HL-60 (cell line): ENCODE measurements around the gene TYMP.
A peak's percentile ranks its signal among the peaks of the same experiment; 100 is the strongest.

Source experiments
- DNase-seq, 2 experiments: peaks; one replicate each; pipeline ENCODE4 v3.0.0-alpha.2; 2010 to 2020; ENCODE audit warnings: low read depth in 1 of 2, low spot score in 1 of 2
- H3K27ac ChIP-seq: fragments of 250-450 bp; sonication (Bioruptor Pico); replicated peaks from 2 replicates; pipeline ENCODE4 v1.5.1; 2020; ENCODE audit warnings: mild to moderate bottlenecking, moderate library complexity
- H3K27me3 ChIP-seq: fragments of 250-450 bp; sonication (Bioruptor Pico); 2 replicates; pipeline ENCODE4 v1.5.1; 2021; ENCODE audit warnings: mild to moderate bottlenecking, moderate library complexity; ENCODE audit not compliant: insufficient read depth, poor library complexity, severe bottlenecking
- H3K4me3 ChIP-seq: replicated peaks from 2 replicates; pipeline ENCODE4 v1.5.1; 2011; ENCODE audit warnings: mild to moderate bottlenecking, control low read depth, low read length; ENCODE audit not compliant: insufficient read depth
- GABPA ChIP-seq: IDR thresholded peaks from 2 replicates; pipeline ENCODE4 v1.6.1; 2012; ENCODE audit warnings: low read depth
- POLR2AphosphoS5 ChIP-seq: IDR thresholded peaks from 2 replicates; pipeline ENCODE4 v1.6.1; 2012; ENCODE audit warnings: low read depth
- SPI1 ChIP-seq: IDR thresholded peaks from 2 replicates; pipeline ENCODE4 v1.6.1; 2012; ENCODE audit warnings: low read depth, mild to moderate bottlenecking, borderline replicate concordance
- TF ChIP-seq, protein P1 (sequence below): IDR thresholded peaks from one replicate; pipeline ENCODE4 v1.5.1; 2011; ENCODE audit warnings: low read length, control low read depth, inconsistent platforms; ENCODE audit not compliant: insufficient read depth
- TF ChIP-seq, protein P2 (sequence below): IDR thresholded peaks from 2 replicates; pipeline ENCODE4 v1.6.1; 2012; ENCODE audit warnings: low read depth; ENCODE audit not compliant: insufficient replicate concordance

Gene TYMP

DNA sequence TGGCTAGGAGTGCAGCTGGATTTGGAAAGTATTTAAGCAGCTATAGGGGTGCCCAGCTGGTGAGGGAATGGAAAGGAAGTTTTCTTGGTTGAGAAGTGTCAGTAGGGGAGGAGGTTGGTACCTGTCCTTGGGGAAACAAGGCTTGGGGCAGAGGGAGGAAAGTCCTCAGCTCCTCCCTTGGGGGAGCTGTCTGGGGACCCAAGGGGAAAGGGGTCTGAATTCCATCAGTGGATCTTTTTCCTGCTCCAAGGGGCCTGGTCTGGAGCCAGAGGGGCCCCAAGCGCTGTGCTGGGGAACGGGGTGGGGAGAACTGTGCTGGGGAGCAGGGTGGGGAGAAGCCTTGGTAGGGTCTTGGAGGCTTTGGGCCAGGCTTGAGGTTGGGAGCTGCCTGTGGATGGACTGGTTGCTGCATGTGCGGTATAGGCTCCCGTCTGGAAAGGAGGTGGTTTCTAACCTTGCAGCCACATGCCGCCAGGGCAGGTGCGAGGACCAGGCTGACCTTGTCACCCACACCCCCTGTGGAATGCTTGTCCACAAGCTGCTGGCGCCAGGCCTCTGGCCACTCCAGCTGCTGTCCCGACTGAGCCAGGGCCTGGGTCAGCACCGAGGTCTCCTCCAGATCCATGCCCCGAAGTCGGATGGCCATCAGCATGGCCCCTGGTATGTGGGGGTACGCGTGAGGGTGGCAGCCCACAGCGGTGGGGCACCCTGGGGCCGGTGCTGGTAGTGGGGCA lies 963 bp downstream of the TYMP start:
- Histone ChIP-seq H3K27me3 (no peaks in the 10 kb centered on the region), H3K4me3 (peak overlapping the region; percentile 58), H3K27ac (no peak overlapping the region)
- no peak for TF ChIP-seq GABPA
- DNase-seq: no peak

DNA sequence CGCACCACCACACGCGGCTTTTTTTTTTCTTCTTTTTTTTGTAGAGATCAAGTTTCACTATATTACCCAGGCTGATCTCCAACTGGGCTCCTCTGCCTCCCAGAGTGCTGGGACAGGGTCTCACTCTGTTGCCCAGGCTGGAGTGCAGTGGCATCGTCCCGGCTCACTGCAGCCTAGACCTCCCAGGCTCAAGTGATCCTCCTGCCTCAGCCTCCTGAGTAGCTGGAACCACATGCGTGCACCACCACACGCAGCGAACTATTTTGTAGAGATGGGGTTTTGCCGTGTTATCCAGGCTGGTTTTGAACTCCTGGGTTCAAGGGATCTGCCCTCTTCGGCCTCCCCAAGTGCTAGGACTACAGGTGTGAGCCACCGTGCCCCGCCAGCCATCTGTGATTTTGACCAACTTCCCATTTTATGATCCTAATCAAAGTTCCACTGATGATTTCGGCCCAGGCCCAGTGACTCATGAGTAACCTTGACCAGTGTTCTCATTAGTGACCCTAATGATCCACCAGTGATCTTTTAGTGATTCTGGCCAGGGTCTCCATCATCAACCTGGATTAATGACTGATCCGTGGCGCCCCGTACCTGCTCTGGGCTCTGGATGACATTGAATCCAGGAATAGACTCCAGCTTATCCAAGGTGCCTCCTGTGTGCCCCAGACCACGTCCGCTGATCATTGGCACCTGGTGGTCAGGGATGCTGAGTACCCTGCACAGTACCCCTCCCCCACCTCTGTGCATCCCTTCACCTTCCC lies 1.7 kb downstream of the TYMP start:
- Histone ChIP-seq H3K27me3 (no peaks in the 10 kb centered on the region), H3K4me3 (no peak overlapping the region), H3K27ac (no peak overlapping the region)
- no peak for DNase-seq
- TF ChIP-seq, protein P1, sequence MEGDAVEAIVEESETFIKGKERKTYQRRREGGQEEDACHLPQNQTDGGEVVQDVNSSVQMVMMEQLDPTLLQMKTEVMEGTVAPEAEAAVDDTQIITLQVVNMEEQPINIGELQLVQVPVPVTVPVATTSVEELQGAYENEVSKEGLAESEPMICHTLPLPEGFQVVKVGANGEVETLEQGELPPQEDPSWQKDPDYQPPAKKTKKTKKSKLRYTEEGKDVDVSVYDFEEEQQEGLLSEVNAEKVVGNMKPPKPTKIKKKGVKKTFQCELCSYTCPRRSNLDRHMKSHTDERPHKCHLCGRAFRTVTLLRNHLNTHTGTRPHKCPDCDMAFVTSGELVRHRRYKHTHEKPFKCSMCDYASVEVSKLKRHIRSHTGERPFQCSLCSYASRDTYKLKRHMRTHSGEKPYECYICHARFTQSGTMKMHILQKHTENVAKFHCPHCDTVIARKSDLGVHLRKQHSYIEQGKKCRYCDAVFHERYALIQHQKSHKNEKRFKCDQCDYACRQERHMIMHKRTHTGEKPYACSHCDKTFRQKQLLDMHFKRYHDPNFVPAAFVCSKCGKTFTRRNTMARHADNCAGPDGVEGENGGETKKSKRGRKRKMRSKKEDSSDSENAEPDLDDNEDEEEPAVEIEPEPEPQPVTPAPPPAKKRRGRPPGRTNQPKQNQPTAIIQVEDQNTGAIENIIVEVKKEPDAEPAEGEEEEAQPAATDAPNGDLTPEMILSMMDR: no peak
- TF ChIP-seq POLR2AphosphoS5 (no peak; the same call in 1 of the 2 replicates), SPI1 (no peak), GABPA (no peak)
- TF ChIP-seq, protein P2, sequence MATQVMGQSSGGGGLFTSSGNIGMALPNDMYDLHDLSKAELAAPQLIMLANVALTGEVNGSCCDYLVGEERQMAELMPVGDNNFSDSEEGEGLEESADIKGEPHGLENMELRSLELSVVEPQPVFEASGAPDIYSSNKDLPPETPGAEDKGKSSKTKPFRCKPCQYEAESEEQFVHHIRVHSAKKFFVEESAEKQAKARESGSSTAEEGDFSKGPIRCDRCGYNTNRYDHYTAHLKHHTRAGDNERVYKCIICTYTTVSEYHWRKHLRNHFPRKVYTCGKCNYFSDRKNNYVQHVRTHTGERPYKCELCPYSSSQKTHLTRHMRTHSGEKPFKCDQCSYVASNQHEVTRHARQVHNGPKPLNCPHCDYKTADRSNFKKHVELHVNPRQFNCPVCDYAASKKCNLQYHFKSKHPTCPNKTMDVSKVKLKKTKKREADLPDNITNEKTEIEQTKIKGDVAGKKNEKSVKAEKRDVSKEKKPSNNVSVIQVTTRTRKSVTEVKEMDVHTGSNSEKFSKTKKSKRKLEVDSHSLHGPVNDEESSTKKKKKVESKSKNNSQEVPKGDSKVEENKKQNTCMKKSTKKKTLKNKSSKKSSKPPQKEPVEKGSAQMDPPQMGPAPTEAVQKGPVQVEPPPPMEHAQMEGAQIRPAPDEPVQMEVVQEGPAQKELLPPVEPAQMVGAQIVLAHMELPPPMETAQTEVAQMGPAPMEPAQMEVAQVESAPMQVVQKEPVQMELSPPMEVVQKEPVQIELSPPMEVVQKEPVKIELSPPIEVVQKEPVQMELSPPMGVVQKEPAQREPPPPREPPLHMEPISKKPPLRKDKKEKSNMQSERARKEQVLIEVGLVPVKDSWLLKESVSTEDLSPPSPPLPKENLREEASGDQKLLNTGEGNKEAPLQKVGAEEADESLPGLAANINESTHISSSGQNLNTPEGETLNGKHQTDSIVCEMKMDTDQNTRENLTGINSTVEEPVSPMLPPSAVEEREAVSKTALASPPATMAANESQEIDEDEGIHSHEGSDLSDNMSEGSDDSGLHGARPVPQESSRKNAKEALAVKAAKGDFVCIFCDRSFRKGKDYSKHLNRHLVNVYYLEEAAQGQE: no peak

DNA sequence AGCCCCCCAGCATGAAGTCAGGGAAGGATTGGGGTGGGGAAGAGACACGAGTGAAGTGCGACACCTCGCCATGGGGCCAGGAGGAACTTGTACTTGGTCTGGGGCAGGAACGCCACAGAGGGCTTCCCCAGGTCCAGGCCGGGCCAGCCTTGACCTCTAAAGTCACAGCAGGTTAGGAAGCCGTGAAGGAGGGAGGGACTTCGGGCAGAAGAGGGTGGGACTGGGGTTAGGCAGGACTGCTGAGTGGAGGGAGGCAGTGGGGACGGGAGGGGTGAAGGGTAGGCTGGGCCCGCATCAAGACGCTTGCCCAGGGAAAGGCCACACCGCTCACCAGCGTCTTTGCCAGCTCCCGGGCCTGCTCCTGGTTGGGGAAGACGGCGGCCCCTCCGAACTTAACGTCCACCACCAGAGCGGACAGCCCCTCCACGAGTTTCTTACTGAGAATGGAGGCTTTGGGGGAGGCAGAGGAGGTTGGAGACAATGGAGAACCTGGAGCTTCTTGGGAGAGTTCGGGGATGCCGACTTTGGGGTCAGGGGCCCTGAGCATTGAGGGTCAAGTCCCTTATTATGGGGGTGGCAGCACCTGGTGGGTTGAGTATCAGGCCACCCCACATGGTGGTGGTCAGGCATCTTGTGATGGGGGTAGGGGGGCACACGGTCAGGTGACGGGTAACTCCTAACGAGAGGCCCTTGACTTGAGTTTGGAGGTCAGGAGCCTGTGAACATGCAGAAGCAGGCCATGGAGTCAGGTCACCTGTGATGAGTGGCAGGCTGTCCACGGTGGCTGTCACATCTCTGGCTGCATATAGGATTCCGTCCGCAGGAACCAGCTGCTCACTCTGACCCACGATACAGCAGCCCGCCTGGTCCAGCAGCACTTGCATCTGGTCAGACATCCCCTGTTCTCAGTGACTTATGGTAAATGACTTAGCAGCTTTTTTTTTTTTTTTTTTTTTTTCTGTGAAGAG lies 2.7 kb downstream of the TYMP start:
- Histone ChIP-seq H3K27me3 (no peaks in the 10 kb centered on the region), H3K27ac (peak overlapping the region; percentile 91), H3K4me3 (peak overlapping the region; percentile 70)
- DNase-seq: peak; percentile 71 to 89
- TF ChIP-seq, protein P2: no peak
- peak; percentile 56; the same call in 1 of the 2 replicates for TF ChIP-seq POLR2AphosphoS5

DNA sequence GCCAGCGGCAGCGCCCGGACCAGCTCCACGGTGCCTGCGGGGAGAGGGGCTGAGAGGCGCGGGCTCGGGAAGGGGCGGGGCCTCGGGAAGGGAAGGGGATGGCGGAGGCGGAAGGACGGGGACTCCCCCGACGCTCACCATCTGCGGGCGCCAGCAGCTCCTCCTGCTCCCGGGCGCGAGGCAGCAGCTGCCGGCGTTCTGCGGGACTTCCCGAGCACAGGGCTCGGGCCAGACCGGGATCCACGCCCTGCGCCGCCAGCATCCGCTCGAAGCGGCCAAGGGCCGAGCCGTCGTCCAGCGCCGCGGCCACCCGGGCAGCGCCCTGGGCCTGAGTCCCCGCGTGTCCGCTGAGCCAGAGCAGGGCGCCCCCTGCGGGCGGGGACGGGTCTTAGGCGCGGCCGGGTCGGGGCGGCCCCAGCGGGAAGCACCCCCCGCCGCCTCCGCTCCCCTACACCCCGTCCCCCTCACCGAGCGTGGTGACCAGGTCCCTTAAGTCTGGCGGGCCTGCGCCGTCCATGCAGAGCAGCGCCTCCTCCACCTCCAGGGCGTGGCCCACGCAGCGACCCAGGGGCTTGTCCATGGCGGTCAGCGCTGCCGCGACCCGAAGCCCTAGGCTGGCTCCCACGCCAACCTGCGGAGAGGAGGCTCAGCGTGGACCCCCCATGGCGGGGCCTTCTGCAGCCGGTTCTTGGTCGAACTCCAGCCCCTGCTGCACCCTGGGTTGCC lies 3.5 kb downstream of the TYMP start:
- Histone ChIP-seq H3K4me3 (peak overlapping the region; percentile 70), H3K27ac (peak overlapping the region; percentile 91), H3K27me3 (no peaks in the 10 kb centered on the region)
- TF ChIP-seq SPI1: no peak
- TF ChIP-seq, protein P2: peak; percentile 33
- peak; percentile 33; the same call in 1 of the 2 replicates for TF ChIP-seq GABPA
- TF ChIP-seq POLR2AphosphoS5: no peak; the same call in 1 of the 2 replicates
- TF ChIP-seq, protein P1: peak; percentile 26
- peak; percentile 84 to 90 for DNase-seq
